Hepatocyte (in vitro differentiated cells): ENCODE measurements around the gene SPTAN1.
"Not testable (repeated sequence)": the region's sequence is repeated elsewhere in the genome, so short reads cannot be mapped to it uniquely, and the experiment has no call there.

ENCODE experiments used
- EZH2phosphoT487 ChIP-seq: fragments of 200-600 bp; sonication (generic); IDR thresholded peaks from one replicate; pipeline ENCODE4 v1.6.1; 2018; ENCODE audit warnings: antibody characterized with exemption, mild to moderate bottlenecking, low read depth, moderate library complexity; ENCODE audit not compliant: unreplicated experiment, severe bottlenecking
- TF ChIP-seq, protein P1 (sequence below): fragments of 200-600 bp; sonication (generic); IDR thresholded peaks from 2 replicates; pipeline ENCODE4 v1.5.1; 2016; ENCODE audit warnings: antibody characterized with exemption, mild to moderate bottlenecking; ENCODE audit not compliant: poor library complexity

DNA sequence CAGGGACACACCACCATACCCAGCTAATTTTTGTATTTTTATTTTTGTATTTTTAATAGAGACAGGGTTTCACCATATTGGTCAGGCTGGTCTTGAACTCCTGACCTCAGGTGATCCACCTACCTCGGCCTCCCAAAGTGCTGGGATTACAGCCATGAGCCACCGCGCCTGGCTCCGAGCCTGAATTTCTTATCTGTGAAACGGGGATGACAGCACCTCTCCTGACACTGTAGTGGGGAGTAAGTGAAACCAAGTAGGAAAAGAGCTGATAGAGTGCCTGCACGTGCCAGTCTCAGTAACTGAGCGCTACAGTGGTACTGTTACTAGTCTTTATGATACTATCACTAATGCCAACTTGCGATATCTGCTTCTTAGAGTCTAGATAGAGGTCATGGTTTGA, 32.8 kb downstream of the SPTAN1 start:
- TF ChIP-seq, protein P1, sequence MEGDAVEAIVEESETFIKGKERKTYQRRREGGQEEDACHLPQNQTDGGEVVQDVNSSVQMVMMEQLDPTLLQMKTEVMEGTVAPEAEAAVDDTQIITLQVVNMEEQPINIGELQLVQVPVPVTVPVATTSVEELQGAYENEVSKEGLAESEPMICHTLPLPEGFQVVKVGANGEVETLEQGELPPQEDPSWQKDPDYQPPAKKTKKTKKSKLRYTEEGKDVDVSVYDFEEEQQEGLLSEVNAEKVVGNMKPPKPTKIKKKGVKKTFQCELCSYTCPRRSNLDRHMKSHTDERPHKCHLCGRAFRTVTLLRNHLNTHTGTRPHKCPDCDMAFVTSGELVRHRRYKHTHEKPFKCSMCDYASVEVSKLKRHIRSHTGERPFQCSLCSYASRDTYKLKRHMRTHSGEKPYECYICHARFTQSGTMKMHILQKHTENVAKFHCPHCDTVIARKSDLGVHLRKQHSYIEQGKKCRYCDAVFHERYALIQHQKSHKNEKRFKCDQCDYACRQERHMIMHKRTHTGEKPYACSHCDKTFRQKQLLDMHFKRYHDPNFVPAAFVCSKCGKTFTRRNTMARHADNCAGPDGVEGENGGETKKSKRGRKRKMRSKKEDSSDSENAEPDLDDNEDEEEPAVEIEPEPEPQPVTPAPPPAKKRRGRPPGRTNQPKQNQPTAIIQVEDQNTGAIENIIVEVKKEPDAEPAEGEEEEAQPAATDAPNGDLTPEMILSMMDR: not testable (repeated sequence)
- TF ChIP-seq EZH2phosphoT487: not testable (repeated sequence)
